Ammon's horn (tissue), 1 donor: Measurements from ENCODE around the gene CTRL.
A peak's percentile ranks its signal among the peaks of the same experiment; 100 is the strongest.
"Not testable (repeated sequence)": the region's sequence is repeated elsewhere in the genome, so short reads cannot be mapped to it uniquely, and the experiment has no call there.

Experiments used
- DNase-seq: peaks from one replicate; pipeline ENCODE4 v3.0.0-alpha.2; 2016; ENCODE audit warnings: low spot score

CTRL gene

DNA sequence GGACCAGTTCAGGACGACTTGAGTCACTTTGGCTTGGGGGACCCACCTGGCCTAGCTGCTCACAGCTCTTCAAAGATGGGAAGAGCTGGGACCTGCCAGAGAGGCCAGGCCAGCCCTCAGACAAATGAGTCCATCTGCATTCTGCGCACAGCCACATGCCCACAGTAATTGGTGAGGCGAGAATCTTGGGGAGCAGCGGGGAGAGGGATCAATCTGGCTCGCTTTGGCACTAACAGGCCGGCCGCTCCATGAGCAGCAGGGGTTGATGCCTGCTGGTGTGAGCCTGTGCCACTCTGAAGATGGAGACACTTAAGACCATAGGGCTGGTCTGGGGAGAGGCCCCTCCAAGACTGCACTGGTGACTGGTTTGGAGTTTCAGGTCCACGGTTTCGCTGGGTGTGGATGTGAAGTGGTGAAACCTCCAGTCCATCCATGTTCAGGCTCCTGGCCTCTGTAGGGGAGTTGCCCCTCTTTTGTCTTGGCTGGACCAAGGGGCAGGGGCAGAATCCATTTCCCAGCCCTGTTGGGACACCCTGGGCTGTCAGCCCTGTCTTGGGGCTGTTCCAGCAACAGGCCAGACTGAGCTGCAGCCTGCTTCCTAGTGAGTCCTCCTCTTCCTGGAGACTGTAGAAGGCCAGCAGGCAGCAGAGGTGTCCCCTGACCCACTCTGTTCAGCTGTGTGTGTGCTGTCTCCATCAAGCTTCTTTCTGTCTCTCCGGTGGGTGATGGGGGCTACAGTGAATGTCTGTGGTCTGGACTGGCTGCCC, 7.3 kb downstream of the CTRL start:
- DNase-seq: no peak

DNA sequence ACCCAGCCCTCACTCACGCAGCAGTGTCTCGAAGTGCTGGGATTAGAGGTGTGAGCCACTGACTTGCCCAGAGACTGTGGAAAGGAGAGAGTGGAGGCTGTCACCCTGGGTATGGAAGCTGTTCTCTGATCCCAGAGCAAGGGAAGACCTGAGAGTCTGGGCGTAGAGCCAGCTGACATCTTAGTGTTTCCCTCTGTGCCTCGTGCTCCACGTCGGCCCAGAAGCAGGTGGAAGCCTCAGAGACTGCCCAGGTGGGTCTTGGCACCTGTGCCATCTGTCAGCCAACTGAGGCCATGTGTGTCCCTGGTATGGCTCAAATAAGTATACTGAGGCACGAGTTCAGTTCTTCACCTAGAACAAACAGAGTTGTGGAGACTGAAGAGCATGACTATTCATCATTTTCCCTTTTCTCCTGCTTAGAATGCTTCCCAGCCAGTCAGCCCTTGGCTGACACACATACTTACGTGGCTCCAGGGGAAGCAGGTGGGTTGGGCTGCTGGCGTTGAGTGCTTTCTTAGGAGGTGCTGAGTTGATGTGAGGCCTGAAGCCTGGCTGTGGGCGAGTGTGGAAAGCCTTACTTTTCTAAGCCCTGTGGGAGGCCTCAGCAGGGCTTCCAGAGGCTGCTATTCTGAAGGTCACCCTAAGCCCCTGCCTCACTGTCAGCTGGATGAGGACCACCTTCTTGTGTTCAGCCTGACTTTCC, 8.1 kb downstream of the CTRL start:
- no peak for DNase-seq

DNA sequence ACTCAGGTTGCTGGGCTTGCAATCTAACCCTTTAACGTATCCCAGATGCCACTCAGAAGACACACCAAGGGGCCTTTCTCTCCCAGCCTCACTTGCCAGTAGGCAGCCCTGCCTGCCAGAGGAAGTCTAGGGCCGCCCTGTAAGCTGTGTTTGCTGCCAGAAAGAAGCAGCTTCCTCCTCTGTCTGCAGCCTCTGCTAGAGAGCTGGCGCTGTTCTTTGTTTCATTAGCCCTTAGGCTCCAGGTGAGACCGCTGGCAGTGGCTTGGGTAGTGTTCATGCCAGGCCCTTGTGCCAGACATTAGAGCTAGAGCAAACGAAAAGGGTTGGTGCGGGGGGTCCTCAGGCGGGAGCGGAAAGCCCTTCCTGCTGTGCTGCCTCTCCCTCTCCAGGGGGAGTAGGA, 8.9 kb downstream of the CTRL start:
- DNase-seq: no peak

DNA sequence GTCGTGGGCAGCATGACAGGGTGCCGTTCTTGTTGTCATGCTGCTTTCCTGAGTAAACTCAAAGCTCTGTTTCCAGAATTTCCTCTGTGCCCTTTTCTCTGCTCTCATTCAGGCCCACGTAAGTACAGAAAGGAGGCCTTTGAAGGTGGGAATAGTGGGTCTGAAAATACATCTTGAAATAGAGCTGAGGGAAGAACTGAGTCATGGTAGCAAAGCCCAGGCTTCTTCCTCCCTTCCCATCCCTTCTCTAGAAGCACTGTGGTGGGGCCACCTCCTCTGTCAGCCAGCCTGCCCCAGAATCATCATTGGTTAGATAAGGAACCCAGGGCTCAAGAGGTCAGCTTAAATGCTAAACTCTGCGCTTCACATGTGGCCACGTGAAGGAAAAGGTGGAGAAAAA, 9.4 kb downstream of the CTRL start:
- no peak for DNase-seq

DNA sequence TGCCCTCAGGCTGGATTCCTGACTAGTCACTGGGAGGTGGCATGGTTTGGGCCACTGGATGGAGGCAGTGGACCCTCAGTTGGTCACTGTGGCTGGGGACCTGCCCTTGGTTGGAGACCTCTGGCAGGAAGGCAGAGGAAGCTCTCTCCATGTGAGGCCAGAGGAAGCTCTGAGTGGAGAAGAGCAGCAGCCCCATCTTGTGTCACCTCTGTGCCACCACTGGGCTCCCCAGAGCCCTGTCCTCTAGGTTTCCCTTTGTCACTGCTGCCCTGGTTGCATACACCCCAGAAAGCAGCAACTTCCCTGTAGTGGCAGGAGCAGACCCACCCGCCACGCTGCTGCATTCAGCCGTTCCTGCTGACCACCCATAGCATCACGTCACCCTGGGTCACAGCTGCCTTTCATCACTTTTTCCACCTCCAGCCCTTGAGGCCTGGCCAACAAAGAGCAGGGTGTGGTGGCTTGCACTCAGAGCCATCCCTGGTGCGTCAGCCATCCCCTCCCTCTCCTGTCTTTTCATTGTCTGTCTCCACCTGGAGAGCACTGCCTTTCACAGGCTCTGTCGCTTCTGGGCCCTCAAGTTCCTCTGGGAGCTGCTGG, 11.9 kb downstream of the CTRL start:
- peak; percentile 2 for DNase-seq

DNA sequence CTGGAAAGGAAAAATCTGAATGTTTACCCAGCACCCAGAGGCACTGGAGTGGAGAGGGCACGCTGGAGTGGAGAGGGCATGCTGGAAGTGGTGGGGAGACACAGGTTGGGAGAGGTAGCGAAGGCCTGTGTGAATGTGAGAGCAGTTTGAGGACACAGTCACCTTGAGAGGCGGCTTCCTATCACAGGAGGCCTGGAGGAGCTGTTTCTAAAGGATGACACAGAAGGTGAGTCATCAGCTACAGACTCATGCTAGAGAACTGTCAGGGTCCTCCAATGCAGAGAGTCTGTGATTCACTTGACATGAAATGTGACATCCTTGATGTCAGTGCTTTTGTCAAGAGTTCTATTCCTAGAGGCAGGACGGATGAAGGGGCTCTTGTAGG, 13.8 kb downstream of the CTRL start:
- DNase-seq: peak; percentile 41

DNA sequence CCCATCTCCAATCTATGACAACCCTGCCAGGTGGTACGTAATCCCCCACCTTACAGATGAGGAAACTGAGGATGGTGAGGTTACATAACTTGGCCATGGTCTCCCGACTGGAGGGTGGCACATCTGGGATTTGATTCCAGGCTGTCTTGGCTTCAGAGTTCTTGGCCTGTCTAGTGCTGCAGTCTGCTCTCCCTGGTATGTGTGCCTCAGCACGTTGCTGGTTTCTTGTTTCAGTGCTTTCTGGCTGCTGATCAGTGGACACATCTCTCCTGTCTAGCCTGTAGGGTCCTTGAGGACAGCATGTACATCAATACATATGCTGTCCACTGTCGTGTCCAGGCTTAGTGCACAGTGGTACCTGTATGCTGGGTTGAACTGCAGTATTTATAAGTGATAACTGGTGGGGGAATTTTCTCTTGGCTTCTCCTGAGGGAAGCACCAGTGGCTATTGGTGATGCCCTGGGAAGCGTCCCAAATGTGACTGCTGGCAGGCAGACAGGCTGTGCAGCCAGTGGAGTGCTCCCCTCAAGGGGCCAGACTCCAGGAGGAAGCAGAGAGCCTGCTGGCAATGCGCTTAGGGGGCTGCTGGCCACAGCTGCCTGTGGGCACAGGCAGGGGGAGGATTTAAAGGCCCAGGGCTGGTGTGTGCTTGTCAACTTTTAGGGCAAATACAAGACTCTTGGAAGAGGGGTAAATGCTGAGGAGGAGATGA, 14.4 kb downstream of the CTRL start:
- DNase-seq: peak; percentile 80

DNA sequence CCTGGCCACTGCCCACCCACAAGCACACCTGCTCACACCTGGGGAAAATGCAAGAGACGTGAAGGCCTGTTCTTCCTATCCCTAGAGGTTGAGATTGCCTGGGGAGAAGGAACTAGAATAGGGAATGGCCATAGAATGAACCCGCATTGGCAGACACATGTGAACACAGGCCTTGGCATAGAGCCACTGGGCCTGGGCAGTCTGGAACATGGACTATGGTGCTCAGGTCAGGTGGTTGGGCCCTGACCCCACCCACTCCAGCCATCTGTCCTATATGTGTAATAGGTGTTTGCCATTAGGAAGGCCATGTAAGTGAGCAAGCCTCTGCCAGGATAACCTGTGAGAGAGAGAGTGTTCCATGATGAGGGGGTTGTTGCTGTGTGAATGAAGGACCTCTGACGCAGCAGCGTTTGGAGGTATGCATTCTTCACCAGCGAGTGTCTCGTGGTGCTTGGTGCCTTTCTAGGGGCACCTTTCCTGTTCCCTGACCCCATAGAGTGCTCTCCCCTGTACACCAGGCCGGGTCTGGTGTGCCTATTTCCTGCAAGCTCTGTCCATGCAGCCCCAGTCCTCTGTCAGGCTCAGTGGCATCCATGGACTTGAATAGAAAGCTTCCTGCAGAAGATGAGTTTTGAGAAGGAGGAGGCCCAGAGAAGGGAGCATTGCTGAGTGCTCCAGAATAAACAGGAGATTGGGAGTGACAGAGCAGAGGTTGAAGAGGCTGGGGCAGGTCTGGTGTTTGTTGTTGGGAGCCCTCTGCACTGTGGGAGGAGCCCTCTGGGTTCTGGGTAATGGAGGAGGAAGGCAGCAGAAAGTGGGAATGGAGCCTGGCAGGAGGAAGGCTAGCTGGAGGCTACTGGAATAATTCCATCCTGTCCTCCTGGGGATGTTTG, 15.6 kb downstream of the CTRL start:
- DNase-seq: peak; percentile 1

DNA sequence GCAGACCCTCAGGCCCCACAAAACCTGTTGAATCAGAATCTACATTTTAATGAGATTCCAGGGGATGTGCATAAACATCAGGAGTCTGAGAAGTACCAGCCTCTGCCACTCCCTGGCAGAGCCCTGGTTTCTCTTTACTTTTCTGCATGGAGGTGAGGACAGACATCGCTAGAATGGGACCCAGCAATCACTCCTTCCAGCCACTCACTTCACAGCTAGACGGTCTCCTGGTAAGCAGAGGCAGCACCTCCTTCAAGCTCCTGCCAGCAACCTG, 16.2 kb downstream of the CTRL start:
- not testable (repeated sequence) for DNase-seq

DNA sequence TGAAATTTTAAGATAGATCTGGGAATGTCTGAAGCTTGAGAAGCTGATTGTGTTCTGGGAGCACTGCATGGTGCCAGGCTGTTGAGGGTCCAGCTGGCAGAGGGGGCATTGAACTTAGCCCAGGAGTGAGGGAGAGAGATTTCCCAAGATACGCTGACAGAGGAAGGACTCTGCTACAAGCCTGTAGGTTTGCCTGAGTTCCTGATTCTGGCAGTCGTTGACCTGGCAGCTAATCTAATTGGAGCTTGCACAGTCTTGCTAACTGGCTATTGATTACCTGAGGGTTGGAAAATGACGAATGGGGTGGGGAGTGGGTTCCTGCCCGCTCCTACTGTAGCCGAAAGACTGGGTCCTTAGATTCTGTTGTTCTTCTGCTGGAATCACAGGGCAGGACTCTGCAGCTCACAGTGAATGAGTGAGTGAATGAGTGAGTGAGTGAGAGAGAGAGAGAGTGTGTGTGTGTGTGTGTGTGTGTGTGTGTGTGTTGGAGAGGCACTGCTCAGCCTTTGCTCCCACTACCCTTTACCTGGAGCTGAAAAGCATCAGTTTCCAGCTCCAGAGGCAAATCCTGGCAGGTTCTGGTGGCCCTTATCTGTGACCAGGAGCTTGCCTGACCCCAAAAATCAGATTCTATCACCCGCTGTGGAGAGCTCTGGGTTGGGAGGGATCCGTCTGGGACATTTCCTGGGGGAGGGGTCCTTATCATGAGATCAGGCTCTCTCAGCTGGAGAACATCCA, 16.7 kb downstream of the CTRL start:
- no peak for DNase-seq

DNA sequence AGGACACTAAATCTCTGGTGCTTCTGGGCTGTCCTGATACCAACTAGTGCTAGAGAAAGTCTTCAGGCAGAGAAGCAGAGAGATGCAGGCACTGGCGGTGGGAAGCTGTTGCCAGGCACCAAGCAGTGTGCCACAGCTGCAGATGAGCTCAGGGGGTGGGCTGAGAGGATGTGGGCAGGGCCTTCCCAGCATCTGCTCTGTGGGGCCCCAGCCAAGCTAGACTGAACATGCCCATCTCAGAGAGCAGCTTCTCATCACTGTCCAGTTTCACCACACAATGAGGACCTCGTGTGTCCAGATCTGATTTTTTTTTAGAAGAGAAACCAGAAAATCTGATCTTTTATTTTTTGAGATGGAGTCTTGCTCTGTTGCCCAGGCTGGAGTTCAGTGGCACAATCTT, 21.5 kb downstream of the CTRL start:
- DNase-seq: peak; percentile 97

DNA sequence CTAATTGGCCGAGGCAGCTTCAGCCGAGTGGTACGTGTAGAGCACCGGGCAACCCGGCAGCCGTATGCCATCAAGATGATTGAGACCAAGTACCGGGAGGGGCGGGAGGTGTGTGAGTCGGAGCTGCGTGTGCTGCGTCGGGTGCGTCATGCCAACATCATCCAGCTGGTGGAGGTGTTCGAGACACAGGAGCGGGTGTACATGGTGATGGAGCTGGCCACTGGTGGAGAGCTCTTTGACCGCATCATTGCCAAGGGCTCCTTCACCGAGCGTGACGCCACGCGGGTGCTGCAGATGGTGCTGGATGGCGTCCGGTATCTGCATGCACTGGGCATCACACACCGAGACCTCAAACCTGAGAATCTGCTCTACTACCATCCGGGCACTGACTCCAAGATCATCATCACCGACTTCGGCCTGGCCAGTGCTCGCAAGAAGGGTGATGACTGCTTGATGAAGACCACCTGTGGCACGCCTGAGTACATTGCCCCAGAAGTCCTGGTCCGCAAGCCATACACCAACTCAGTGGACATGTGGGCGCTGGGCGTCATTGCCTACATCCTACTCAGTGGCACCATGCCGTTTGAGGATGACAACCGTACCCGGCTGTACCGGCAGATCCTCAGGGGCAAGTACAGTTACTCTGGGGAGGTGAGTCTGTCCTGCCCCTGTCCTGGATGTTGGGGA, 22.5 kb downstream of the CTRL start:
- peak; percentile 1 for DNase-seq

DNA sequence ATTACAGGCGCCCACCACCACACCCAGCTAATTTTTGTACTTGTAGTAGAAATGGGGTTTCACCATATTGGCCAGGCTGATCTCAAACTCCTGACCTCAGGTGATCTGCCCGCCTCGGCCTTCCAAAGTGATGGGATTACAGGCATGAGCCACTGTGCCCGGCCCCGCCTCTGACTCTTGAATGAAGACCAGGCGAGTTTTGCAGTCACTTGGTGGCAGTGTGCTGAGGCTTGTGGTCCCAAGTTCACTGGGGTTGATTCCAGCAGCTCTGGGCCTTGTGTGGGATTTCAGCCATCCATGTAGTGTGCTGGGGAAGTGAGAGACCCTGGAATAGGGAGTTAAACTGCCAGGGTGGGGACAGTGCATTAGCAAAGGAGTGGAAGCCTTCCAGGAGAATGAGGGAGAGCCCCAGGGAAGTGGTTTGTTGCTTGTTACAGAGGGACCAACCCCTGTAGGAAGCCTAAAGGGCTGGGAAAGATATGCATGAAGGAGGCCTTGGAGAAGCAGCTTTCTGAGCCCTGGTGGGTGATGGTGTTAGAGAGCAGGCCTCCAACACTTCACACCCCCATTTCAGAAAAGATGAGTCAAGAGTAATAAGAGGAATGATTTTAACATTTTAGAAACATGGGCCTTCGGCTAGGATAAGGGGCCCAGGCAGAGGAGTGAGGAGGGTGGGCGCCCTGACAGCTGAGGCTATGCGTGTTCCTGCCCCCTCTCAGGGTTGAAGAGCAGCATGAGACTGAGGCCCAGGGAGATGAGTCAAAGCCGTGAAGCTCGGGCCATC, 24.1 kb downstream of the CTRL start:
- DNase-seq: no peak

DNA sequence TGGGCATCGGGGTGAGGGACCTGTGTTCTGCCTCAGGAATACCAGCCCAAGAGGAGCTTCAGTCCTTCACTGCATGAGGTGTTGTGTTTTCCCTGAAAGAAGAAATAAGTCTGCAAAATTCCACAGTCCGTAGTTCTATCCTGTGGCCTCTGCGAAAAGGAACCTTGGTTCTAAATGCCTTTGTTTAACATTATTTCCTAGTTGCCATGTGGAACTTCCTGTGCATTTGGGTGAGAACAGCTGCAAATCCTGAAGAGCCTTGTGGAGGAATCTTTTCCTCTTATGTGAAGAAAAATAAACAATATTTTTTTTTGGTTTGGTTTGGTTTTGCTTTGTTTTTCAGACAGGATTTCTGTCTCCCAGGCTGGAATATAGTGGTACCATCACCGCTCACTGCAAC, 28.8 kb downstream of the CTRL start:
- no peak for DNase-seq

DNA sequence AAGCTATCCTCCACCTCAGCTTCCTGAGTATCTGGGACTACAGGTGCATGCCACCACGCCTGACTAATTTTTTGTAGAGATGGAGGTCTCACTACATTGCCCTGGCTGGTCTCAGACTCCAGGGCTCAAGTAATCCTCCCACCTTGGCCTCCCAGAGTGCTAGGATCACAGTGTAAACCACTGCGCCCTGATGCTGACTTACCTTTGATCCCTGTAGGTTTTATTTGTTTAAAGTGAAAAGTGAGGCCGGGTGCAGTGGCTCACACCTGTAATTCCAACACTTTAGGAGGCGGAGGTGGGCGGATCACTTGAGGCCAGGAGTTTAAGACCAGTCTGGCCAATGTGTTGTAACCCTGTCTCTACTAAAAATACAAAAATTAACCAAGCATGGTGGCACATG, 29.9 kb downstream of the CTRL start:
- no peak for DNase-seq

DNA sequence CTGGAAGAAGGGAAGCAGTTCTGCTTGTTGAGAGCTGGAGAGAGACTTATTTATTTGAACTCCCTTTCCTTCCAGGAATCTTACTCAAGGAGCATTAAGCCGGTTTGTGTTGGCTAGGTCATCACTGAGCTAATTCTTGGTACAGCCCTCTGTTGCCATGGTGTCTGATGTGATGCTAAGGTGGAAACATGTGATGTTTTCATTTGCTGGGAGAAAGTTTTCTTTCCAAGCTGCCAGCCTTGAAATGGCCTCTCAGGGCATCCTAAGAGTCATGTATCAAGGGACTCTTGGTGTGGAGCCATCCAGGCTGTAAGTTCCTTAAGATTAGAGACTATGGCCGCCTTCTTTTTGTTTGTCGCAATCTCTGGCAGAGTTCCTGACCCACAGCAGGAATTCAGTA, 34.4 kb downstream of the CTRL start:
- DNase-seq: peak; percentile 65

DNA sequence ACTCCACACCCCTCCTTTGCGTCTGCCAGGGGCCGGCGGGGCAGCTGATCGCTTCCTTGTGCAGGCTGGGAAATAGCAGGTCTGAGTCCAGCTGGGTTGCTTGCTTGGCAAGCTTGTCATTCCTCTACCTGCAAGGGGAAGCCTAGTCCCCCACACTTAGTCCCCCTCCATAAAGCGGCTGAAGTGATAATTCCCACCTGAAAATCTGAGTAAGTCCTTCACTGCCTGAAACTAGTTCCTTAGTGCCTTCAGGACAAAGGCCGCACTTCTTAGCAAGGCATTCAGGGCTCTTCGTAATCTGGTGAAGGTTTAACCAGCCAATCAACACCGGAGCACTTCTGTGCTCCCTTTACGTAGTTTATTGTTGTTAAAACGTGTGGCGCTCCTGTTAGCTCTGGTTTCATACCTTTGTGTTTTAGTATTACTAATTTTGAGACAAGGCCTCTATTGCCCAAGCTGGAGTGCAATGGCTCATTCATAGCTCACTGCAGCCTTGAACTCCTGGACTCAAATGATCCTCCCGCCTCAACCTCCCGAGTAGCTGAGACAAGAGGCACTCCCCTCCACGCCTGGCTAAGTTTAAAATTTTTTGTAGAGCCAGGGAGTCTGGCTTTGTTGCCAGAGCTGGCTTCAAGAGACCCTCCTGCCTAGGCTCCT, 37.8 kb downstream of the CTRL start:
- DNase-seq: no peak

DNA sequence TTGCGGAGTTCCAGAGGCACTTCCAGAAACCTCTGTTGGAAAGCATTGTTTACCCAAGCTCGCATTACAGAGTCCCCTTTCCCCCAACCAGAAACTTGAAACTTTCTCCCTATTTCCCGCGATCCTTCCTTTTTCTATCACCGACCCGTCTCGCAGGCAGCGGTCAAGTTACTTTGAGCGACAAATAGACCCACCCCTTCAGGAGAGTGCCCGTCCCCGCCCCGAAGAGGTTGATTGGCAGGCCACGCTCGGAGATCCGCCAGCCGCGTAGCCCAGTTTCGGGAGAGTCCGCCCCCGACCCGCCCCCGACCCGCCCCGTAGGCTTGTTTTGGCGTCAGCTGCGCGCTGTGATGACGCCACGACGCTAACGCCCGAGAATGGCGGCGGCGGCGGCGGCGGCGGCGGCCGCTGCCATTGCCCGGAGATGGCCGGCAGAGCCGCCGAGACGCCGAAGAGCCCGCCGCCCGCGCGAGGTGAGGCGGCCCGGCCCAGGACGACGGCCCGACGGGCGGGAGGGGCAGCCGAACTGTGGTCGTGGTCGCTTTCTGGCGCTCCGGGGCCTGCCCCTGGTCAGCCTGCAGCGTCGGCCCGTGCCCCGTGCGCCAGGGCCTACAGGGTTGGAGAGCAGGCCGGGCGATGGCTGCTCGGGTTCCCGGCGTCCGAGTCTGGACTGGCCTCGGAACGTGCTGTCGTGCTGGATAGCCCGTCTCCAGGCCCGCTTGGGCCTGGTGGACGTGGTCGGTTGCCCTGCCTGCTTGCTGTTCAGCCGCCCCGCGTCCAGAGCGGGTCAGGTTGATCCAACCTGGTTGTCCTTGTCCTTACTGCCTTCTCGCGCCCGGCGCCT, 38.5 kb downstream of the CTRL start, which contains the start of gene PSKH1:
Gene PSKH1, plus strand, starts transcription at position 356 of the 844 bp plus-strand sequence. CDS start 15,496 bp downstream, outside the sequence.
- DNase-seq: peak; percentile 98
